Measurements from ENCODE around the gene FAM120A. TPM values are rescaled to one million over a fixed set of nuclear protein-coding genes. Genes with fewer than 3 reads are reported as not detected.

The FAM120A gene
- total RNA-seq, 1 donor from 2014 or later, result 57.3 TPM

GRCh38 chr9:93593144-93593658, 141.7 kb downstream of the FAM120A start:
- H3K4me1 Mint-ChIP-seq, result peaks cover 39% of the 10 kb centered on the region
- H3K9me3 Mint-ChIP-seq, result no peaks in the 10 kb centered on the region
- no peak for TF ChIP-seq CTCF (conservative IDR thresholded peaks at IDR 0.05)
- H3K27me3 Mint-ChIP-seq (ENCODE audit: low read depth), result no peaks in the 10 kb centered on the region
- DNase-seq (ENCODE audit: low read depth, low spot score), result no peak
- H3K27ac Mint-ChIP-seq (ENCODE audit: unreplicated experiment), result no peak overlapping the region
- no peaks in the 10 kb centered on the region for H3K36me3 Mint-ChIP-seq (ENCODE audit: low read depth)
- no peak overlapping the region for H3K4me3 Mint-ChIP-seq

GRCh38 chr9:93594041-93594756, 142.7 kb downstream of the FAM120A start:
- DNase-seq (ENCODE audit: low read depth, low spot score), result no peak
- H3K36me3 Mint-ChIP-seq (ENCODE audit: low read depth), result no peaks in the 10 kb centered on the region
- H3K27me3 Mint-ChIP-seq (ENCODE audit: low read depth), result no peaks in the 10 kb centered on the region
- no peaks in the 10 kb centered on the region for H3K9me3 Mint-ChIP-seq
- peaks cover 33% of the 10 kb centered on the region for H3K4me1 Mint-ChIP-seq
- H3K27ac Mint-ChIP-seq (ENCODE audit: unreplicated experiment), result no peak overlapping the region
- no peak for TF ChIP-seq CTCF (conservative IDR thresholded peaks at IDR 0.05)
- no peak overlapping the region for H3K4me3 Mint-ChIP-seq

- no peak for TF ChIP-seq CTCF (conservative IDR thresholded peaks at IDR 0.05)
- peaks cover 29% of the 10 kb centered on the region for H3K4me1 Mint-ChIP-seq
- DNase-seq (ENCODE audit: low read depth, low spot score), result no peak
- H3K4me3 Mint-ChIP-seq, result no peak overlapping the region
- no peak overlapping the region for H3K27ac Mint-ChIP-seq (ENCODE audit: unreplicated experiment)
- peaks cover 3% of the 10 kb centered on the region for H3K36me3 Mint-ChIP-seq (ENCODE audit: low read depth)
- H3K9me3 Mint-ChIP-seq, result no peaks in the 10 kb centered on the region
- H3K27me3 Mint-ChIP-seq (ENCODE audit: low read depth), result no peaks in the 10 kb centered on the region
Observed at GRCh38 chr9:93595461-93595860, 144.0 kb downstream of the FAM120A start.

- Mint-ChIP-seq H3K27me3 (ENCODE audit: low read depth) (no peaks in the 10 kb centered on the region), H3K9me3 (no peaks in the 10 kb centered on the region), H3K4me1 (peaks cover 29% of the 10 kb centered on the region), H3K4me3 (no peak overlapping the region), H3K27ac (ENCODE audit: unreplicated experiment) (peak overlapping the region; percentile 86), H3K36me3 (ENCODE audit: low read depth) (peaks cover 3% of the 10 kb centered on the region)
- no peak for TF ChIP-seq CTCF (conservative IDR thresholded peaks at IDR 0.05)
- no peak for DNase-seq (ENCODE audit: low read depth, low spot score)
Observed at GRCh38 chr9:93595861-93596365, 144.4 kb downstream of the FAM120A start.

GRCh38 chr9:93596399-93596798, 144.9 kb downstream of the FAM120A start:
- no peak for TF ChIP-seq CTCF (conservative IDR thresholded peaks at IDR 0.05)
- no peaks in the 10 kb centered on the region for H3K27me3 Mint-ChIP-seq (ENCODE audit: low read depth)
- DNase-seq (ENCODE audit: low read depth, low spot score), result no peak
- H3K4me3 Mint-ChIP-seq, result no peak overlapping the region
- peaks cover 3% of the 10 kb centered on the region for H3K36me3 Mint-ChIP-seq (ENCODE audit: low read depth)
- H3K27ac Mint-ChIP-seq (ENCODE audit: unreplicated experiment), result no peak overlapping the region
- H3K4me1 Mint-ChIP-seq, result peaks cover 29% of the 10 kb centered on the region
- H3K9me3 Mint-ChIP-seq, result no peaks in the 10 kb centered on the region
